ENCODE results near the gene RELCH.

DNA sequence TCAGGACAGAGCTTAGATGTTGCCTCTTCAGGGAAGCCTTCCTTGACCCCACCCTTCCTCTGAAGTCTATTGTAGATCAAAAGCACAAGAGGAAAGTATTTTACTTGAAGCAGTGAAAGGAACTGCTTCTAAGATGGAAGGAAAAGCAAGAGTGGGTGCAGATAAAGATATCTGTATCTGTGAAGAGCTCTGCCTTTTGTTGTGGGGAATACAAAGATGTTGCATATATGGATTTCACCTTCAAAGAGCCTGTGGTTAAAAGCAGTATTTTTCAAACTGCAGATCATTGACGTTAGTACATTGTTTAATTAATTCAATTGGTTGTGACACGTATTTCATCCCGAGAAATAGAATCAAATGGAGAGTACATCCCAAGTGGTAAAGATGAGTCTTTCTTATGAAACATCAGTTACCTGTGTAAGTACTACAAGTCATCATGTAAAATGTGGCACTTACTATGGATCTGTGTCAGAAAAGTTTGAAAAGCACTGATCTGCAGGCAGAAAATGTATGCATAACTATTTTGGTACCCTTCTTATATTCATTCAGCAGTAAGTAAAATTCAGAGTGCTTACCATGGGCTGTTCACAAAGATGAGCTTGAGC, 113.4 kb downstream of the RELCH start:
- no peak for TF ChIP-seq CTCF (IDR thresholded peaks at IDR 0.05; ENCODE audit: insufficient read depth, low read depth, low read length)
- TF ChIP-seq EZH2 (IDR thresholded peaks at IDR 0.05; ENCODE audit: insufficient read depth, low read length) = no peak

All from astrocyte (in vitro differentiated cells and primary cell).